ENCODE measurements around the gene AXIN2.

DNA sequence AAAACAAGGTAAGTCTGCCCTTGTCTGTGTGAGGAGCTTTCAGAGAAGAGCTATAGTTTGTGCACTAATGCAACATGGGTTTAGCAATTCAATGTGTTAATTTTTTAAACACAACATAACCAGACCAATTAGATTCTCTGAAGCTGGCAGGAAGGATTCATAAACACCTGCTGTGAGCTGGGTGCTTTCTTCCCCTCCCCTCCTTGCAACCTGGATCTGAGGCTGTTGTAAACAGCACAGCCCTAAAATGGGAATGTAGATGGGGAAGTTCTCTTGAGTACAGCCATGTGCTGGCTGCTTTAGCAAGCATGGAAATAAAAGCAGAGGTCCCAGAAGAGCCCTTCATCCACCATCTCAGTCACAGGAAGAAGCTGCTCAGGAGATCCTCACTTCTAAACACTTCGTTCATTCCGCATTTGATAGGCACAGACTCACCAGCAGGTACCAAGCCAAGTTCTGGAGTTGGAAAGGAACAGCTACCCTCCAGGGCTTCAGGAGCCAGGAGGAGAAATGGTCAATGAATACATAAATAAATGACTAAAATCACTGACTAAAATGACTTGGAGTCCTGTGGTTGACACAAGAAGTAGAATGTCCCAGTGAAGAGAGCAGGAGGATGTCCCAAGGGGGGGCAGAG, 21.7 kb downstream of the AXIN2 start:
- TF ChIP-seq, protein P1, sequence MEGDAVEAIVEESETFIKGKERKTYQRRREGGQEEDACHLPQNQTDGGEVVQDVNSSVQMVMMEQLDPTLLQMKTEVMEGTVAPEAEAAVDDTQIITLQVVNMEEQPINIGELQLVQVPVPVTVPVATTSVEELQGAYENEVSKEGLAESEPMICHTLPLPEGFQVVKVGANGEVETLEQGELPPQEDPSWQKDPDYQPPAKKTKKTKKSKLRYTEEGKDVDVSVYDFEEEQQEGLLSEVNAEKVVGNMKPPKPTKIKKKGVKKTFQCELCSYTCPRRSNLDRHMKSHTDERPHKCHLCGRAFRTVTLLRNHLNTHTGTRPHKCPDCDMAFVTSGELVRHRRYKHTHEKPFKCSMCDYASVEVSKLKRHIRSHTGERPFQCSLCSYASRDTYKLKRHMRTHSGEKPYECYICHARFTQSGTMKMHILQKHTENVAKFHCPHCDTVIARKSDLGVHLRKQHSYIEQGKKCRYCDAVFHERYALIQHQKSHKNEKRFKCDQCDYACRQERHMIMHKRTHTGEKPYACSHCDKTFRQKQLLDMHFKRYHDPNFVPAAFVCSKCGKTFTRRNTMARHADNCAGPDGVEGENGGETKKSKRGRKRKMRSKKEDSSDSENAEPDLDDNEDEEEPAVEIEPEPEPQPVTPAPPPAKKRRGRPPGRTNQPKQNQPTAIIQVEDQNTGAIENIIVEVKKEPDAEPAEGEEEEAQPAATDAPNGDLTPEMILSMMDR (IDR thresholded peaks at IDR 0.05), result no peak
- TF ChIP-seq POLR2A (IDR thresholded peaks at IDR 0.05), result no peak
- TF ChIP-seq EP300 (IDR thresholded peaks at IDR 0.05), result no peak

All from ovary (tissue), 3 donors.